Chondrocyte (in vitro differentiated cells): ENCODE results near the gene ARMC7. TPM values are rescaled to one million over a fixed set of nuclear protein-coding genes. Genes with fewer than 3 reads are reported as not detected.

Experiments used
- DNase-seq: peaks from one replicate; pipeline ENCODE4 v3.0.0; 2021; ENCODE audit warnings: mixed read lengths, low spot score
- H3K27ac Mint-ChIP-seq: one replicate; pipeline ENCODE4 v1.8.0; 2021; ENCODE audit warnings: mild to moderate bottlenecking, moderate library complexity, mixed read lengths; ENCODE audit not compliant: unreplicated experiment
- H3K27me3 Mint-ChIP-seq: 2 replicates; pipeline ENCODE4 v1.8.0; 2021; ENCODE audit warnings: low read depth, mixed read lengths
- H3K36me3 Mint-ChIP-seq: 2 replicates; pipeline ENCODE4 v1.8.0; 2021; ENCODE audit warnings: low read depth, mixed read lengths
- H3K4me1 Mint-ChIP-seq: 2 replicates; pipeline ENCODE4 v1.8.0; 2021; ENCODE audit warnings: low read depth, mild to moderate bottlenecking, mixed read lengths
- H3K4me3 Mint-ChIP-seq: one replicate; pipeline ENCODE4 v1.8.0; 2021; ENCODE audit warnings: mild to moderate bottlenecking, moderate library complexity, mixed read lengths; ENCODE audit not compliant: unreplicated experiment
- H3K9me3 Mint-ChIP-seq: 2 replicates; pipeline ENCODE4 v1.8.0; 2021; ENCODE audit warnings: low read depth, mixed read lengths
- total RNA-seq: library from RNA; stranded (reverse); gene quantifications from 3 replicates; pipeline ENCODE4 v1.2.1, GENCODE V29; 2021
- TF ChIP-seq, protein P1 (sequence below): fragments of 200-600 bp; sonication (generic); IDR thresholded peaks from 2 replicates; pipeline ENCODE4 v1.5.0; 2021; ENCODE audit warnings: antibody characterized with exemption, mild to moderate bottlenecking, moderate library complexity

ARMC7 gene
- total RNA-seq, 1 donor from 2014 or later, result 10.8 TPM

DNA sequence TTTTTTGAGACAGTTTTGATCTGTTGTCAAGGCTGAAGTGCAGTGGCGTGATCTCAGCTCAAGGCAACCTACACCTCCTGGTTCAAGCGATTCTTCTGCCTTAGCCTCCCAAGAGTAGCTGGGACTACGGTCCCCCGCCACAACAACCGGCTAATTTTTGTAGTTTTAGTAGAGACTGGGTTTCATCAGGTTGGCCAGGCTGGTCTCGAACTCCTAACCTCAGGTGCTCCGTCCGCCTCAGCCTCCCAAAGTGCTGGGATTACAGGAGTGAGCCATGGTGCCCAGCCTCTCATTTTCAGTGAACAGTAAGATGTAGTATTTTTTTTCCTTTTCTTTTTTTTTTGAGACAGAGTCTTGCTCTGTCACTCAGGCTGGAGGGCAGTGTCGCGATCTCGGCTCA, 65.2 kb downstream of the ARMC7 start:
- Mint-ChIP-seq H3K4me1 (peaks cover 4% of the 10 kb centered on the region), H3K27ac (no peak overlapping the region), H3K36me3 (peaks cover 24% of the 10 kb centered on the region), H3K4me3 (no peak overlapping the region), H3K9me3 (no peaks in the 10 kb centered on the region), H3K27me3 (no peaks in the 10 kb centered on the region)
- no peak for DNase-seq
- TF ChIP-seq, protein P1, sequence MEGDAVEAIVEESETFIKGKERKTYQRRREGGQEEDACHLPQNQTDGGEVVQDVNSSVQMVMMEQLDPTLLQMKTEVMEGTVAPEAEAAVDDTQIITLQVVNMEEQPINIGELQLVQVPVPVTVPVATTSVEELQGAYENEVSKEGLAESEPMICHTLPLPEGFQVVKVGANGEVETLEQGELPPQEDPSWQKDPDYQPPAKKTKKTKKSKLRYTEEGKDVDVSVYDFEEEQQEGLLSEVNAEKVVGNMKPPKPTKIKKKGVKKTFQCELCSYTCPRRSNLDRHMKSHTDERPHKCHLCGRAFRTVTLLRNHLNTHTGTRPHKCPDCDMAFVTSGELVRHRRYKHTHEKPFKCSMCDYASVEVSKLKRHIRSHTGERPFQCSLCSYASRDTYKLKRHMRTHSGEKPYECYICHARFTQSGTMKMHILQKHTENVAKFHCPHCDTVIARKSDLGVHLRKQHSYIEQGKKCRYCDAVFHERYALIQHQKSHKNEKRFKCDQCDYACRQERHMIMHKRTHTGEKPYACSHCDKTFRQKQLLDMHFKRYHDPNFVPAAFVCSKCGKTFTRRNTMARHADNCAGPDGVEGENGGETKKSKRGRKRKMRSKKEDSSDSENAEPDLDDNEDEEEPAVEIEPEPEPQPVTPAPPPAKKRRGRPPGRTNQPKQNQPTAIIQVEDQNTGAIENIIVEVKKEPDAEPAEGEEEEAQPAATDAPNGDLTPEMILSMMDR, result no peak

DNA sequence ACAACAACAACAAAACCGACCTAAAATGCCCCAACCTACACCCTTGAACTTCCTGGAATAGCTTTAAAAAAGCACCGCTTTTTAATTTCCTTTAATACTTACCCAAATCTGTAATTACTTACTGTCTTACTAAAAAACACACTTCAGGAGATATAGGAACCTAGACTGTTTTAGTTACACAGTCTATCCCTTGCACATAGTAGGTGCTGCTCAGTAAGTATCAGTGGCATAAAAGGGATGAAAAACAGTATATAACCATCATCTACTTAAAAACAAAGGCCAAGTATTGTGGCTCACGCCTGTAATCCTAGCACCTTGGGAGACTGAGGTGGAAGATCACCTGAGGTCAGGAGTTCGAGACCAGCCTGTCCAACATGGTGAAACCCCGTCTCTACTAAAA, 66.9 kb downstream of the ARMC7 start:
- Mint-ChIP-seq H3K27ac (no peak overlapping the region), H3K27me3 (no peaks in the 10 kb centered on the region), H3K4me3 (no peak overlapping the region), H3K4me1 (peaks cover 19% of the 10 kb centered on the region), H3K36me3 (peaks cover 24% of the 10 kb centered on the region), H3K9me3 (no peaks in the 10 kb centered on the region)
- TF ChIP-seq, protein P1, result no peak
- no peak for DNase-seq

DNA sequence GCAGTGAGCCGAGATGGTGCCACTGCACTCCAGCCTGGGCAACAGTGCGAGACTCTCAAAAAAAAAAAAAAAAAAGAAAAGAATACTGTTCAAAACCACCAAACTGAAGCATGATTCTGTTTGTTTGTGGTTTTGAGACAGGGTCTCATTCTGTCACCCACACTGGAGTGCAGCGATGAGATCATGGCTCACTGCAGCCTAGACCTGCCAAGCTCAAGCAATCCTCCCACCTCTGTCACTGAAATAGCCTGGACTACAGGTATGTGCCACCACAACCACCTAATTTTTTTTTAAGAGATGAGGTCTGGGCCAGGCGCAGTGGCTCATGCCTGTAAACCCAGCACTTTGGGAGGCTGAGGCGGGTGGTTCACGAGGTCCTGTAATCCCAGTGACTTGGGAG, 68.7 kb downstream of the ARMC7 start:
- TF ChIP-seq, protein P1, result no peak
- H3K36me3 Mint-ChIP-seq, result peaks cover 18% of the 10 kb centered on the region
- H3K9me3 Mint-ChIP-seq, result no peaks in the 10 kb centered on the region
- no peaks in the 10 kb centered on the region for H3K27me3 Mint-ChIP-seq
- H3K4me1 Mint-ChIP-seq, result peaks cover 24% of the 10 kb centered on the region
- DNase-seq, result peak; percentile 32
- H3K27ac Mint-ChIP-seq, result no peak overlapping the region
- H3K4me3 Mint-ChIP-seq, result no peak overlapping the region

Other genes starting within 250 kb of the ARMC7 start
- gene FDXR, start 237.0 kb upstream of the ARMC7 start, total RNA-seq, result 7.2 to 11.6 TPM (median 9.0 TPM) in 3 replicates
- gene FADS6, start 216.3 kb upstream of the ARMC7 start, total RNA-seq, result not detected in 3 replicates
- gene USH1G, start 186.7 kb upstream of the ARMC7 start, total RNA-seq, result not detected in 3 replicates
- not detected in 3 replicates for gene OTOP2, start 185.7 kb upstream of the ARMC7 start, total RNA-seq
- gene OTOP3, start 174.1 kb upstream of the ARMC7 start, total RNA-seq, result not detected in 3 replicates
- 4.7 to 7.7 TPM (median 5.2 TPM) in 3 replicates for gene HID1, start 137.2 kb upstream of the ARMC7 start, total RNA-seq
- gene CDR2L, start 122.3 kb upstream of the ARMC7 start, total RNA-seq, result 32.7 to 51.1 TPM (median 51.0 TPM) in 3 replicates
- 18.9 to 25.7 TPM (median 19.8 TPM) in 3 replicates for gene MRPL58, start 97.3 kb upstream of the ARMC7 start, total RNA-seq
- 178 to 185 TPM (median 183 TPM) in 3 replicates for gene ATP5PD, start 63.0 kb upstream of the ARMC7 start, total RNA-seq
- gene KCTD2, start 62.7 kb upstream of the ARMC7 start, total RNA-seq, result 16.8 to 20.4 TPM (median 17.1 TPM) in 3 replicates
- 2.1 to 3.0 TPM (median 3.0 TPM) in 3 replicates for gene SLC16A5, start 22.0 kb upstream of the ARMC7 start, total RNA-seq
- 23.3 to 31.2 TPM (median 30.4 TPM) in 3 replicates for gene NT5C, start 21.8 kb downstream of the ARMC7 start, total RNA-seq
- 78.6 to 90.4 TPM (median 86.4 TPM) in 3 replicates for gene JPT1, start 44.5 kb downstream of the ARMC7 start, total RNA-seq
- gene SUMO2, start 73.0 kb downstream of the ARMC7 start, total RNA-seq, result 307 to 347 TPM (median 312 TPM) in 3 replicates
- gene NUP85, start 95.7 kb downstream of the ARMC7 start, total RNA-seq, result 36.7 to 63.9 TPM (median 41.3 TPM) in 3 replicates
- gene GGA3, start 151.6 kb downstream of the ARMC7 start, total RNA-seq, result 26.9 to 30.3 TPM (median 28.4 TPM) in 3 replicates
- gene MRPS7, start 151.9 kb downstream of the ARMC7 start, total RNA-seq, result 38.2 to 49.5 TPM (median 41.1 TPM) in 3 replicates
- 19.0 to 21.6 TPM (median 20.4 TPM) in 3 replicates for gene MIF4GD, start 161.3 kb downstream of the ARMC7 start, total RNA-seq
- gene SLC25A19, start 179.5 kb downstream of the ARMC7 start, total RNA-seq, result 6.7 to 11.7 TPM (median 11.3 TPM) in 3 replicates